Stimulated activated CD8-positive, alpha-beta memory T cell treated with anti-CD3 and anti-CD28 coated beads, Interleukin-12 subunit alpha, Interleukin-12 subunit beta, amount 100 ng/mL, for 24 hours (primary cell): ENCODE data around the gene VEGFD.
"Not testable (repeated sequence)": the region's sequence is repeated elsewhere in the genome, so short reads cannot be mapped to it uniquely, and the experiment has no call there.

Experiments
- DNase-seq: peaks from one replicate; pipeline ENCODE4 v3.0.0-alpha.2; 2020; ENCODE audit errors: extremely low read depth

Gene VEGFD

DNA sequence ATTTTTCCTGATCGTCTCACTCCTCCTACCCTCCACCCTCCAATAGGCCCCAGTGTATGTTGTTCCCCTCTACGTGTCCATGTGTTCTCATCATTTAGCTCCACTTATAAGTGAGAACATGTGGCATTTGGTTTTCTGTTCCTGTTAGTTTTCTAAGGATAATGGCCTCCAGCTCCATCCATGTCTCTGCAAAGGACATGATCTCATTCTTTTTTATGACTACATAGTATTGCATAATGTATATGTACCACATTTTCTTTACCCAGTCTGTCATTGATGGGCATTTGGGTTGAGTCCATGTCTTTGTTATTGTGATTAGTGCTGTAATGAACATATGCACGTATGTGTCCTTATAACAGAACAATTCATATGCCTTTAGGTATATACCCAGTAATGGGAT lies 78.3 kb downstream of the VEGFD start:
- DNase-seq = not testable (repeated sequence)

DNA sequence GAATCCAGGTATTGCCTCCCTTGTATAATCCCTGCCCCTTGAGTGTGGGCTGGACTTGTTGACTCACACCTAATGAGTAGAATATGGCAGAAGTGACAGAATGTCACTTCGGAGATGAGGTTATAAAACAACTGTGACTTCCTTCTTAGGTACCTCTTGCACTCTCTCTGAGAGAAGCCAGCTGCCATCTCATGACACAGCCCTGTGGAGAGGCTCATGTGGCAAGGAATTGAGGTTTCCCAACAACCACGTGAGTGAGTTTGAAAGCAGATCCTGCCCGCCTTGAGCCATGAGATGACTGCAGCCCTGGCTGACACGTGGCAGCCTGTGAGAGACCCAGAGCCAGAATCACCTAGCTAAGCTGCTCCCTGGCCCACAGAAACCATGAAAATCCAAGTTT lies 82.3 kb downstream of the VEGFD start:
- no peak for DNase-seq

DNA sequence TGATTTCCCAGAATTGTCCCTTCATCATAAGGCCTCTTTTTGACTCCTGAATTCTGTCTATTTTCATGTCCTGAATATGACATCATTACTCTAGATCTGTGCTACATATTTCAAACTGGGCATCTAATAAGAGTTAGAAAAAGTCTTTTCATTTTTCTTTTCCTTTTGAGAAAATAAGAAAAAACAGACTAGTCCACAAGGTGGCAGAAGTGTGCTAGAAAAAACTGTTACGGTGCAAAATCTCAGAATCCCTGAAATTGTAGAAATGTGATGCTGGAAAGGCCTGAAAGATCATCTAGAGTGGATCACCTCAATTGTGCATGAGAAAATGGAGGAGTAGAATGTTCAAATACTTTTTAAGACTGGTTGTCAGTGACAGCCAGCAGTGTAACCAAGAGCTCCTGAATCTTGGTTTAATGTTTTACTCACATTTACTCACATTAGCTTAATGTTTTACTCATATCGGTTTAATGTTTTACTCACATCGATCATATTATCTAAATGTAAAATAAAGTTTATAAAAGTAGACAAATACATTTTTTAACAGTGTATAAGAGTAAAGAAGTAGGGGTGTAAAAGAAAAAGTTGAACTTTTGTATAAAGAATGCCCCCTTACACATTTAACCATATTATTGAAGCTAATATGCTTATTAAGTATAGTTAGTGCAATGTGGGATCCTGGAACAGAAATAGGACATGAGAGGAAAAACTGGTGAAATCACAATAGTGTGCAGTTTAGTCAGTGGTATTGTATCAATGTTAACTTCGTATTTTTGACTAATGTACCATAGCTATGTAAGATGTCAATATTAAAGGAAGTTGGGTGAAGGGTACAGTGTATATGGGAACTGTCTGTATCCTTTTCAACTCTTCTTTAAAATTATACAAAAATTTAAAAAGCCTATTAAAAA lies 84.0 kb downstream of the VEGFD start:
- DNase-seq = no peak

GRCh38 chrX:15298780-15299179 lies 85.4 kb downstream of the VEGFD start:
- DNase-seq = no peak

DNA sequence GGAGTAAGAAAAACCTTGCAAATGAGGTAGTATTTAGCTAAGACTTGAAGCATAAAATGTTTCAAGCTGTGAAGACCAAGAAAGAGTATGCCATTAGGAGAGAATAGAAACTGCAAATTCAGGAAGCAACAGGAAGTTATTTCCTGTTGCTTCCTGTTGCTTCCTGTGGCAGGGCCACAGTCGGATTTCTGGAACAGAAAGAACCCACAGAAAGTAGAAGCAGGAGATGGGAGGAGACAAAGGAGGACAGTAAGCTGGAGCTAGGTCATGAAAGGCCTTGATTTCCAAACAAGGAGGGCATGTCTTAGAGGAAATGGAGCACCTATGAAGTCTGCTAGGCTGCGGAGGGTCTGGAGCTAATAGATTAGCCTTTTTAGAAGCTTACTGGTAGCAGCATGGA lies 86.0 kb downstream of the VEGFD start:
- DNase-seq = no peak
